HG02852 (cell line): ENCODE measurements around the gene FOXQ1.
"Not testable (repeated sequence)": the region's sequence is repeated elsewhere in the genome, so short reads cannot be mapped to it uniquely, and the experiment has no call there.

ENCODE experiments used
- ATAC-seq: cut with Tn5 transposase; IDR thresholded peaks from one replicate; pipeline ENCODE4 v1.9.1; 2021; ENCODE audit warnings: mild to moderate bottlenecking, moderate library complexity; ENCODE audit not compliant: unreplicated experiment

The FOXQ1 gene

GRCh38 chr6:1361717-1362116 is 49.8 kb downstream of the FOXQ1 start:
- ATAC-seq = not testable (repeated sequence)

GRCh38 chr6:1362643-1363042 is 50.7 kb downstream of the FOXQ1 start:
- ATAC-seq = no peak

GRCh38 chr6:1363298-1363697 is 51.4 kb downstream of the FOXQ1 start:
- no peak for ATAC-seq

GRCh38 chr6:1363729-1364572 is 52.1 kb downstream of the FOXQ1 start:
- no peak for ATAC-seq
